Mesenchymal stem cell (in vitro differentiated cells and primary cell): ENCODE data around the gene LHX2.

Source experiments
- DNase-seq: peaks from one replicate; pipeline ENCODE4 v3.0.0-alpha.2; 2013
- H2AFZ ChIP-seq: one replicate; pipeline ENCODE4 v1.6.1; 2013; ENCODE audit warnings: low read depth, mild to moderate bottlenecking, control low read depth, inconsistent platforms, low read length, moderate library complexity
- H2AK5ac ChIP-seq: 2 replicates; pipeline ENCODE4 v1.6.1; 2013; ENCODE audit warnings: low read length, moderate library complexity, mild to moderate bottlenecking, inconsistent platforms; ENCODE audit not compliant: severe bottlenecking
- H2BK120ac ChIP-seq: one replicate; pipeline ENCODE4 v1.6.1; 2013; ENCODE audit warnings: low read depth, mild to moderate bottlenecking, inconsistent platforms, low read length, moderate library complexity
- H2BK12ac ChIP-seq, 2 experiments: one replicate each; pipeline ENCODE4 v1.6.1; 2013; ENCODE audit warnings: inconsistent platforms in 2 of 2, low read length in 2 of 2, mild to moderate bottlenecking in 2 of 2, moderate library complexity in 2 of 2, control low read depth in 1 of 2
- H2BK15ac ChIP-seq: one replicate; pipeline ENCODE4 v1.6.1; 2013; ENCODE audit warnings: mild to moderate bottlenecking, low read depth, inconsistent platforms; ENCODE audit not compliant: poor library complexity, severe bottlenecking
- H2BK5ac ChIP-seq: 2 replicates; pipeline ENCODE4 v1.6.1; 2013; ENCODE audit warnings: low read depth, mild to moderate bottlenecking, low read length, control low read depth, inconsistent platforms; ENCODE audit not compliant: poor library complexity, severe bottlenecking
- H3K14ac ChIP-seq, 2 experiments: one replicate each; pipeline ENCODE4 v1.6.1; 2013; ENCODE audit warnings: inconsistent platforms in 2 of 2, low read length in 2 of 2, control low read depth in 1 of 2, mild to moderate bottlenecking in 1 of 2, moderate library complexity in 1 of 2
- H3K18ac ChIP-seq, 2 experiments: one replicate each; pipeline ENCODE4 v1.6.1; 2013; ENCODE audit warnings: inconsistent platforms in 2 of 2, low read length in 2 of 2, control low read depth in 1 of 2, low read depth in 1 of 2, mild to moderate bottlenecking in 1 of 2
- H3K23ac ChIP-seq, 2 experiments: one replicate each; pipeline ENCODE4 v1.6.1; 2013; ENCODE audit warnings: inconsistent platforms in 2 of 2, low read length in 2 of 2, mild to moderate bottlenecking in 2 of 2, moderate library complexity in 2 of 2, control low read depth in 1 of 2
- H3K27ac ChIP-seq: 2 replicates; pipeline ENCODE4 v1.5.1; 2013; ENCODE audit warnings: mild to moderate bottlenecking, moderate library complexity, low read length, control low read depth, inconsistent platforms; ENCODE audit not compliant: poor library complexity, severe bottlenecking
- H3K27me3 ChIP-seq, 2 experiments: 2 replicates each; pipeline versions ENCODE4 v1.6.1 to v1.7.0; 2013; ENCODE audit warnings: low read length in 2 of 2, mild to moderate bottlenecking in 2 of 2, moderate library complexity in 2 of 2, control low read depth in 1 of 2, inconsistent platforms in 1 of 2; ENCODE audit not compliant: control insufficient read depth in 1 of 2, insufficient read depth in 1 of 2
- H3K36me3 ChIP-seq, 2 experiments: 2 replicates each; pipeline versions ENCODE4 v1.6.1 to v1.7.0; 2013; ENCODE audit warnings: low read length in 2 of 2, control low read depth in 1 of 2, inconsistent platforms in 1 of 2, low read depth in 1 of 2, mild to moderate bottlenecking in 1 of 2; ENCODE audit not compliant: insufficient read depth in 2 of 2, control insufficient read depth in 1 of 2
- H3K4ac ChIP-seq, 2 experiments: one replicate each; pipeline ENCODE4 v1.6.1; 2013; ENCODE audit warnings: inconsistent platforms in 2 of 2, low read length in 2 of 2, mild to moderate bottlenecking in 2 of 2, moderate library complexity in 2 of 2, control low read depth in 1 of 2, low read depth in 1 of 2
- H3K4me1 ChIP-seq: 2 replicates; pipeline ENCODE4 v1.6.1; 2013; ENCODE audit warnings: low read depth, low read length, control low read depth; ENCODE audit not compliant: control insufficient read depth, insufficient read depth
- H3K4me2 ChIP-seq: 2 replicates; pipeline ENCODE4 v1.6.1; 2013; ENCODE audit warnings: low read length, mild to moderate bottlenecking, inconsistent platforms; ENCODE audit not compliant: poor library complexity, severe bottlenecking
- H3K4me3 ChIP-seq, 2 experiments: 2 replicates each; pipeline versions ENCODE4 v1.5.1 to v1.7.0; 2013; ENCODE audit warnings: low read length in 2 of 2, mild to moderate bottlenecking in 2 of 2, control low read depth in 1 of 2, low read depth in 1 of 2; ENCODE audit not compliant: insufficient read depth in 1 of 2
- H3K79me1 ChIP-seq: replicated peaks from 2 replicates; pipeline ENCODE4 v1.6.1; 2013; ENCODE audit warnings: mild to moderate bottlenecking, control low read depth, low read length, inconsistent platforms; ENCODE audit not compliant: poor library complexity, severe bottlenecking
- H3K9ac ChIP-seq: 2 replicates; pipeline ENCODE4 v1.7.0; 2013; ENCODE audit warnings: mild to moderate bottlenecking, low read length, moderate library complexity
- H3K9me3 ChIP-seq: 2 replicates; pipeline ENCODE4 v1.7.0; 2013; ENCODE audit warnings: mild to moderate bottlenecking, low read length; ENCODE audit not compliant: control insufficient read depth
- H4K8ac ChIP-seq: one replicate; pipeline ENCODE4 v1.6.1; 2013; ENCODE audit warnings: inconsistent platforms, mild to moderate bottlenecking, low read length, moderate library complexity
- H4K91ac ChIP-seq: one replicate; pipeline ENCODE4 v1.6.1; 2013; ENCODE audit warnings: mild to moderate bottlenecking, low read length, inconsistent platforms
- WGBS: methylation state at CpG from one replicate; pipeline ENCODE4 v1.1.7; 2013; ENCODE audit warnings: mixed read lengths; 5-methylcytosine and 5-hydroxymethylcytosine counted together

The LHX2 gene

DNA sequence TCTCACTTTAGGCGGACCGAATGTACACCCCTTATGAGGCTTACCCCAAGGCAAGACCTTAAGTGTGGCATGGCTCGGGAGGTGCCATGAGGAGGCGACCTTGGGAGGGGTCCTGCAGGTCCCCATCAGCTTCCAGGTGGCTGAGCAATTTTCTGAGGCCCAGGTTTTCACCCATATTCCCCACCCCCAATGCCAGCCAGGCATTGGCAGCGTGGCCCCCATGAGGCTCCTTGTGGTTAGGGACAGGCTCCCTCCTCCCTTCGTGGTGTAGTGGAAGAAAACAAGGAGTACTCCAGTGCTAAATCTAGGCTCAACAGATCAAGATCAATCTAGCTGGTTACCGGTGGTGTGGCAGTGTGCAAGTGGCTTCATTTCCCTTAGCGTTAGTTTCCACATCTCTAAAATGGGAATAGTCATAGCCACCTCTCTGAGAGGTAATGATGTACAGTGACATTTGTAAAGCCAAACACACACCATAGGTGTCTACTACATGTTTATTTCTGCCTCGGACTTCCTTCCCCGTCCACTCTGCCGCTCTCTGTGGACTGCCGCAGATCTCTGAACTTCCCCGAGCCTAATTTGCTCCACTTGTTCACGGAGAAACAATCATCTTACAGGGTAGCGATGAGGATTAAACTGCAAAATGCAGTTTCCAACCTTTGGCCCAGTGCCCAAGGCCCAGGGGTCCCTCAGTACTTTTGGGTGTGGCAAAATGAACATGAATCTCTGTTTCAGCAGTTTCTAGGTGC lies 8.4 kb downstream of the LHX2 start:
- Histone ChIP-seq H3K27ac (no peak overlapping the region), H3K4me3 (no peak overlapping the region), H2BK12ac (no peak overlapping the region), H3K4me1 (peaks cover 31% of the 10 kb centered on the region), H3K9me3 (no peaks in the 10 kb centered on the region), H3K36me3 (peaks cover 0 to 3% of the 10 kb centered on the region in 2 experiments), H3K4ac (no peak overlapping the region), H4K8ac (peak overlapping the region; percentile 19), H3K9ac (no peak overlapping the region), H2BK5ac (no peak overlapping the region), H2BK15ac (no peak overlapping the region), H3K14ac (no peak overlapping the region), H3K79me1 (no peaks in the 10 kb centered on the region), H3K23ac (no peak overlapping the region), H3K27me3 (peaks cover 94 to 99% of the 10 kb centered on the region in 2 experiments), H3K4me2 (no peak overlapping the region), H2BK120ac (no peak overlapping the region), H3K18ac (no peak overlapping the region), H4K91ac (no peak overlapping the region), H2AFZ (no peak overlapping the region), H2AK5ac (no peak overlapping the region)
- DNase-seq: no peak
- WGBS: 14% methylated on average over 15 of the region's 15 CpGs

- no peaks in the 10 kb centered on the region for H3K79me1 ChIP-seq
- H3K14ac ChIP-seq: peak overlapping the region in 1 of 2 experiments; percentile 58
- H2BK5ac ChIP-seq: no peak overlapping the region
- no peak overlapping the region for H4K8ac ChIP-seq
- WGBS: 18% methylated on average over 30 of the region's 31 CpGs
- peak overlapping the region; percentile 29 for H3K4me2 ChIP-seq
- no peak overlapping the region for H3K9ac ChIP-seq
- no peak overlapping the region for H3K4me3 ChIP-seq
- H3K9me3 ChIP-seq: no peaks in the 10 kb centered on the region
- H3K4me1 ChIP-seq: peaks cover 24% of the 10 kb centered on the region
- H3K27ac ChIP-seq: no peak overlapping the region
- H2BK12ac ChIP-seq: no peak overlapping the region
- H2AK5ac ChIP-seq: no peak overlapping the region
- peaks cover 0 to 3% of the 10 kb centered on the region in 2 experiments for H3K36me3 ChIP-seq
- H2BK120ac ChIP-seq: no peak overlapping the region
- no peak overlapping the region for H2AFZ ChIP-seq
- DNase-seq: no peak
- peaks cover 93 to 95% of the 10 kb centered on the region in 2 experiments for H3K27me3 ChIP-seq
- no peak overlapping the region for H3K18ac ChIP-seq
- H2BK15ac ChIP-seq: no peak overlapping the region
- peak overlapping the region in 1 of 2 experiments; percentile 88 for H3K23ac ChIP-seq
- H4K91ac ChIP-seq: no peak overlapping the region
- H3K4ac ChIP-seq: no peak overlapping the region
Measured at GRCh38 chr9:124020520-124021384, 9.2 kb downstream of the LHX2 start.

GRCh38 chr9:124021385-124021769 lies 9.8 kb downstream of the LHX2 start:
- 20% methylated on average over 5 of the region's 5 CpGs for WGBS

More at GRCh38 chr9:124021385-124021769, 9.8 kb downstream of the LHX2 start:
- Histone ChIP-seq H3K79me1 (no peaks in the 10 kb centered on the region), H3K4me2 (no peak overlapping the region), H2BK12ac (no peak overlapping the region), H3K4ac (no peak overlapping the region), H4K8ac (no peak overlapping the region), H3K14ac (peak overlapping the region in 1 of 2 experiments; percentile 58), H3K9ac (no peak overlapping the region), H2BK5ac (no peak overlapping the region), H3K18ac (no peak overlapping the region), H3K27ac (no peak overlapping the region), H2BK15ac (no peak overlapping the region), H2AFZ (no peak overlapping the region), H3K9me3 (no peaks in the 10 kb centered on the region), H3K36me3 (peaks cover 0 to 3% of the 10 kb centered on the region in 2 experiments), H3K27me3 (peaks cover 86 to 96% of the 10 kb centered on the region in 2 experiments), H2BK120ac (no peak overlapping the region), H3K4me1 (peaks cover 23% of the 10 kb centered on the region), H3K23ac (peak overlapping the region in 1 of 2 experiments; percentile 88), H4K91ac (no peak overlapping the region), H3K4me3 (no peak overlapping the region), H2AK5ac (no peak overlapping the region)
- DNase-seq: no peak
